GM12872 (cell line): Measurements from ENCODE around the gene PLEKHH2.

Experiments
- TF ChIP-seq, protein P1 (sequence below): IDR thresholded peaks from 3 replicates; pipeline ENCODE4 v1.5.1; 2011; ENCODE audit warnings: low read depth, mild to moderate bottlenecking, low read length, moderate library complexity; ENCODE audit not compliant: insufficient read depth

PLEKHH2 gene

DNA sequence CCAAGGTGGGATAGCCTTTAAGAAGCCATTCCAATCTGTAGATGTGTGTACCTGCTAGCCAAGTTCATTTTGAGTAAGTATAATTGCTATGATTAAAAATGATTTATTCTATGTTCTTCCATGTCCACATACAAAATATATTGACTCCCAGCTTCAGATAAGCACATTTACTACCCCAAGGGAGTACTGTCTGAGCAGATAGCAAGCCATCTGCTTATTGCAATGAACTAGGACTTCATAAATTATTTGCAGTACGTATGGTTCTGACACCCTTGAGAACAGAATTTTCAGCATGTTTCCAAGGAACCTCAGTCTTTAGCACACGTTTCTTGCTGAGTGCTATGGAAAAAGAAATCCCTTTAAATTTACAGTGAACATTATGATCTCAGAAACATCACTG lies 173.4 kb downstream of the PLEKHH2 start:
- TF ChIP-seq, protein P1, sequence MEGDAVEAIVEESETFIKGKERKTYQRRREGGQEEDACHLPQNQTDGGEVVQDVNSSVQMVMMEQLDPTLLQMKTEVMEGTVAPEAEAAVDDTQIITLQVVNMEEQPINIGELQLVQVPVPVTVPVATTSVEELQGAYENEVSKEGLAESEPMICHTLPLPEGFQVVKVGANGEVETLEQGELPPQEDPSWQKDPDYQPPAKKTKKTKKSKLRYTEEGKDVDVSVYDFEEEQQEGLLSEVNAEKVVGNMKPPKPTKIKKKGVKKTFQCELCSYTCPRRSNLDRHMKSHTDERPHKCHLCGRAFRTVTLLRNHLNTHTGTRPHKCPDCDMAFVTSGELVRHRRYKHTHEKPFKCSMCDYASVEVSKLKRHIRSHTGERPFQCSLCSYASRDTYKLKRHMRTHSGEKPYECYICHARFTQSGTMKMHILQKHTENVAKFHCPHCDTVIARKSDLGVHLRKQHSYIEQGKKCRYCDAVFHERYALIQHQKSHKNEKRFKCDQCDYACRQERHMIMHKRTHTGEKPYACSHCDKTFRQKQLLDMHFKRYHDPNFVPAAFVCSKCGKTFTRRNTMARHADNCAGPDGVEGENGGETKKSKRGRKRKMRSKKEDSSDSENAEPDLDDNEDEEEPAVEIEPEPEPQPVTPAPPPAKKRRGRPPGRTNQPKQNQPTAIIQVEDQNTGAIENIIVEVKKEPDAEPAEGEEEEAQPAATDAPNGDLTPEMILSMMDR: no peak

DNA sequence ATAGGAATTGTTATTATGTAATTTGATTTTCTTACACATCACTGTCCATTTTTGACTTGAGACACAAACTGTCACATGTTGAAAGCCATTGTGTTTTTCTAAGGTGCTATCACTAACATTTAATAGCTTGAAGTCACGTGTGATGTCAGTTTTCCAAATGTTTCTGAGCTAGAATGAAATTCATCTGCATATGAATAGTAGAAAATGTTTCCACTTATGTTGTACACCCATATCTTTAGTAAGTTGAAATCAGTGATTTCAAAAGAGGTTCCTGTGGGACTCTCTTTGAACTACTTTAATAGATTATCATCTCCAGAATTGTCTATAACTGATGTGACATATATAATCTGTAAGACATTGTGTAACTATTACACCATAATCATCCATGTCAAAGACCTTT lies 173.8 kb downstream of the PLEKHH2 start:
- TF ChIP-seq, protein P1: no peak

DNA sequence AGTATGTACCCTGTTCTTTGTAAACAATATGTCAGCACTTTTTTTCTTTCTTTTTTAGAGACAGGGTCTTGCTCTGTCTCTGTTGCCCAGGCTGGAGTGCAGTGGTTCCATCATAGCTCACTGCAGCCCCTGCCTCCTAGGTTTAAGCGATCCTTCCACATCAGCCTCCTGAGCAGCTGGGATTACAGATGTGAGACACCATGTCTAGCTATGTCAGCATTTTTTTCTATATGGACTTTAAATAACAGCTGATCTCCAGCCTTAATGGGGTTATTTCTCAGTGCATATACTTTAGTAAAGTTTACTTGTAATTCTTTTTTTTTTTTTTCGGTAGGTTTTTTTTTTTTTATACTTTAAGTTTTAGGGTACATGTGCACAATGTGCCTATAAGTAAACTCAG lies 174.9 kb downstream of the PLEKHH2 start:
- TF ChIP-seq, protein P1: no peak

DNA sequence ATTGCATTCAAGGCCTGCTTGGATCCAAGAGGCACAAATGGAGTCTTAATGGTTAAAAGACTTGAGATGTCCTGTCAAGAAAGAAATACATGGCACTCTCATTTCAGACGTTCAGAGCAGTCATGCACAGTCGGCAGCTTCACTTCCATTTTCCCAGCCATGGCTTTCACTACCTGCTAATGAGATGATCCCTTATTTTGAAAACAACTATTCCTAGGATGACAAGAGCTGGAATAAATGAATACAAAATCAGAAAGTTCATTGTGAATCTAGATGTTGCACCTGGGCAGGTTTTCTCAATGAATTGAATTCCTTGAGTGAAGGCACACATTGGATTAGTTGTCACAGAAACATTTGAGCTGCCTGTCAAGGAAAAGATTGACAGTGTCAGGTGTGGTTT lies 175.9 kb downstream of the PLEKHH2 start:
- TF ChIP-seq, protein P1: no peak

GRCh38 chr2:43814711-43815110 lies 177.7 kb downstream of the PLEKHH2 start:
- TF ChIP-seq, protein P1: no peak
